ENCODE results near the gene MYL7. TPM values are rescaled to one million over a fixed set of nuclear protein-coding genes. Genes with fewer than 3 reads are reported as not detected.
A peak's percentile ranks its signal among the peaks of the same experiment; 100 is the strongest.
"Not testable (repeated sequence)": the region's sequence is repeated elsewhere in the genome, so short reads cannot be mapped to it uniquely, and the experiment has no call there.

The MYL7 gene
- total RNA-seq, 1 experiment from 2014 or later, result not detected

- no peak for DNase-seq (ENCODE audit: low spot score)
Observed at GRCh38 chr7:44131173-44132029, 9.7 kb downstream of the MYL7 start.

GRCh38 chr7:44128721-44129582 lies 12.2 kb downstream of the MYL7 start:
- DNase-seq (ENCODE audit: low spot score), result no peak

- no peak for DNase-seq (ENCODE audit: low spot score)
Observed at GRCh38 chr7:44127161-44127560, 14.0 kb downstream of the MYL7 start.

- not testable (repeated sequence) for DNase-seq (ENCODE audit: low spot score)
Observed at GRCh38 chr7:44126574-44126973, 14.6 kb downstream of the MYL7 start.

GRCh38 chr7:44124822-44125202 lies 16.3 kb downstream of the MYL7 start:
- no peak for DNase-seq (ENCODE audit: low spot score)

GRCh38 chr7:44123190-44124003 lies 17.7 kb downstream of the MYL7 start, which contains the start of gene POLD2:
POLD2 (minus strand) TSS chr7:44123548; CDS start chr7:44122053, 1,495 bp downstream.
- peak; percentile 96 for DNase-seq (ENCODE audit: low spot score)

- no peak for DNase-seq (ENCODE audit: low spot score)
Observed at GRCh38 chr7:44122529-44122928, 18.6 kb downstream of the MYL7 start.

GRCh38 chr7:44121761-44122420 lies 19.2 kb downstream of the MYL7 start:
- no peak for DNase-seq (ENCODE audit: low spot score)

GRCh38 chr7:44120395-44120794 lies 20.7 kb downstream of the MYL7 start:
- no peak for DNase-seq (ENCODE audit: low spot score)

- no peak for DNase-seq (ENCODE audit: low spot score)
Observed at GRCh38 chr7:44119829-44120380, 21.2 kb downstream of the MYL7 start.

GRCh38 chr7:44117801-44118429 lies 23.2 kb downstream of the MYL7 start:
- no peak for DNase-seq (ENCODE audit: low spot score)

GRCh38 chr7:44116789-44117666 lies 24.1 kb downstream of the MYL7 start:
- DNase-seq (ENCODE audit: low spot score), result no peak

GRCh38 chr7:44116087-44116788 lies 24.9 kb downstream of the MYL7 start:
- DNase-seq (ENCODE audit: low spot score), result no peak

GRCh38 chr7:44114586-44115310 lies 26.4 kb downstream of the MYL7 start:
- no peak for DNase-seq (ENCODE audit: low spot score)

GRCh38 chr7:44113764-44114354 lies 27.3 kb downstream of the MYL7 start:
- DNase-seq (ENCODE audit: low spot score), result no peak

- DNase-seq (ENCODE audit: low spot score), result no peak
Observed at GRCh38 chr7:44112997-44113763, 28.0 kb downstream of the MYL7 start.

All from A172 (cell line).